ENCODE results near the gene BST1.
A peak's percentile ranks its signal among the peaks of the same experiment; 100 is the strongest.

The BST1 gene

GRCh38 chr4:15659768-15660570 lies 42.9 kb upstream of the BST1 start:
- no peak overlapping the region for H3K9ac ChIP-seq (ENCODE audit: low read depth in 1 of 2, low read length in 2 of 2)
- H3K27ac ChIP-seq (ENCODE audit: low read depth in 2 of 2, low read length in 2 of 2): peak overlapping the region in 1 of 2 donors; percentile 12
- no peaks in the 10 kb centered on the region for H3K9me3 ChIP-seq (ENCODE audit: control insufficient read depth in 2 of 2, low read length in 2 of 2)
- peaks cover 3 to 8% of the 10 kb centered on the region in 2 donors for H3K4me1 ChIP-seq (ENCODE audit: control insufficient read depth in 2 of 2, insufficient read depth in 2 of 2, low read length in 2 of 2)
- H3K27me3 ChIP-seq (ENCODE audit: control insufficient read depth in 2 of 2, insufficient read depth in 2 of 2, low read length in 2 of 2): no peaks in the 10 kb centered on the region
- no peak overlapping the region for H3K4me3 ChIP-seq (ENCODE audit: low read length in 2 of 2)
- no peaks in the 10 kb centered on the region for H3K36me3 ChIP-seq (ENCODE audit: control insufficient read depth in 2 of 2, insufficient read depth in 2 of 2, low read length in 2 of 2)

GRCh38 chr4:15665753-15666365 lies 37.0 kb upstream of the BST1 start:
- Histone ChIP-seq H3K9me3 (ENCODE audit: control insufficient read depth in 2 of 2, low read length in 2 of 2) (no peaks in the 10 kb centered on the region), H3K27me3 (ENCODE audit: control insufficient read depth in 2 of 2, insufficient read depth in 2 of 2, low read length in 2 of 2) (no peaks in the 10 kb centered on the region), H3K4me1 (ENCODE audit: control insufficient read depth in 2 of 2, insufficient read depth in 2 of 2, low read length in 2 of 2) (peaks cover 0 to 2% of the 10 kb centered on the region in 2 donors), H3K36me3 (ENCODE audit: control insufficient read depth in 2 of 2, insufficient read depth in 2 of 2, low read length in 2 of 2) (no peaks in the 10 kb centered on the region), H3K4me3 (ENCODE audit: low read length in 2 of 2) (no peak overlapping the region), H3K9ac (ENCODE audit: low read depth in 1 of 2, low read length in 2 of 2) (no peak overlapping the region), H3K27ac (ENCODE audit: low read depth in 2 of 2, low read length in 2 of 2) (peak overlapping the region in 1 of 2 donors; percentile 52)

- Histone ChIP-seq H3K9me3 (ENCODE audit: control insufficient read depth in 2 of 2, low read length in 2 of 2) (no peaks in the 10 kb centered on the region), H3K36me3 (ENCODE audit: control insufficient read depth in 2 of 2, insufficient read depth in 2 of 2, low read length in 2 of 2) (no peaks in the 10 kb centered on the region), H3K4me1 (ENCODE audit: control insufficient read depth in 2 of 2, insufficient read depth in 2 of 2, low read length in 2 of 2) (peaks cover 0 to 2% of the 10 kb centered on the region in 2 donors), H3K4me3 (ENCODE audit: low read length in 2 of 2) (no peak overlapping the region), H3K27ac (ENCODE audit: low read depth in 2 of 2, low read length in 2 of 2) (no peak overlapping the region), H3K9ac (ENCODE audit: low read depth in 1 of 2, low read length in 2 of 2) (no peak overlapping the region), H3K27me3 (ENCODE audit: control insufficient read depth in 2 of 2, insufficient read depth in 2 of 2, low read length in 2 of 2) (no peaks in the 10 kb centered on the region)
Measured at GRCh38 chr4:15667006-15667405, 35.9 kb upstream of the BST1 start.

- no peak overlapping the region for H3K27ac ChIP-seq (ENCODE audit: low read depth in 2 of 2, low read length in 2 of 2)
- H3K9me3 ChIP-seq (ENCODE audit: control insufficient read depth in 2 of 2, low read length in 2 of 2): no peaks in the 10 kb centered on the region
- no peaks in the 10 kb centered on the region for H3K36me3 ChIP-seq (ENCODE audit: control insufficient read depth in 2 of 2, insufficient read depth in 2 of 2, low read length in 2 of 2)
- peaks cover 0 to 2% of the 10 kb centered on the region in 2 donors for H3K4me1 ChIP-seq (ENCODE audit: control insufficient read depth in 2 of 2, insufficient read depth in 2 of 2, low read length in 2 of 2)
- no peaks in the 10 kb centered on the region for H3K27me3 ChIP-seq (ENCODE audit: control insufficient read depth in 2 of 2, insufficient read depth in 2 of 2, low read length in 2 of 2)
- no peak overlapping the region for H3K4me3 ChIP-seq (ENCODE audit: low read length in 2 of 2)
- no peak overlapping the region for H3K9ac ChIP-seq (ENCODE audit: low read depth in 1 of 2, low read length in 2 of 2)
Measured at GRCh38 chr4:15668566-15669435, 34.1 kb upstream of the BST1 start.

GRCh38 chr4:15670576-15670975 lies 32.3 kb upstream of the BST1 start:
- Histone ChIP-seq H3K27me3 (ENCODE audit: control insufficient read depth in 2 of 2, insufficient read depth in 2 of 2, low read length in 2 of 2) (no peaks in the 10 kb centered on the region), H3K4me1 (ENCODE audit: control insufficient read depth in 2 of 2, insufficient read depth in 2 of 2, low read length in 2 of 2) (peaks cover 0 to 2% of the 10 kb centered on the region in 2 donors), H3K9me3 (ENCODE audit: control insufficient read depth in 2 of 2, low read length in 2 of 2) (no peaks in the 10 kb centered on the region), H3K4me3 (ENCODE audit: low read length in 2 of 2) (no peak overlapping the region), H3K27ac (ENCODE audit: low read depth in 2 of 2, low read length in 2 of 2) (no peak overlapping the region), H3K9ac (ENCODE audit: low read depth in 1 of 2, low read length in 2 of 2) (no peak overlapping the region), H3K36me3 (ENCODE audit: control insufficient read depth in 2 of 2, insufficient read depth in 2 of 2, low read length in 2 of 2) (no peaks in the 10 kb centered on the region)

GRCh38 chr4:15672101-15672500 lies 30.8 kb upstream of the BST1 start:
- H3K4me3 ChIP-seq (ENCODE audit: low read length in 2 of 2): no peak overlapping the region
- no peaks in the 10 kb centered on the region for H3K4me1 ChIP-seq (ENCODE audit: control insufficient read depth in 2 of 2, insufficient read depth in 2 of 2, low read length in 2 of 2)
- H3K27me3 ChIP-seq (ENCODE audit: control insufficient read depth in 2 of 2, insufficient read depth in 2 of 2, low read length in 2 of 2): no peaks in the 10 kb centered on the region
- no peaks in the 10 kb centered on the region for H3K36me3 ChIP-seq (ENCODE audit: control insufficient read depth in 2 of 2, insufficient read depth in 2 of 2, low read length in 2 of 2)
- no peaks in the 10 kb centered on the region for H3K9me3 ChIP-seq (ENCODE audit: control insufficient read depth in 2 of 2, low read length in 2 of 2)
- no peak overlapping the region for H3K27ac ChIP-seq (ENCODE audit: low read depth in 2 of 2, low read length in 2 of 2)
- no peak overlapping the region for H3K9ac ChIP-seq (ENCODE audit: low read depth in 1 of 2, low read length in 2 of 2)

- Histone ChIP-seq H3K36me3 (ENCODE audit: control insufficient read depth in 2 of 2, insufficient read depth in 2 of 2, low read length in 2 of 2) (no peaks in the 10 kb centered on the region), H3K27ac (ENCODE audit: low read depth in 2 of 2, low read length in 2 of 2) (no peak overlapping the region), H3K9ac (ENCODE audit: low read depth in 1 of 2, low read length in 2 of 2) (no peak overlapping the region), H3K27me3 (ENCODE audit: control insufficient read depth in 2 of 2, insufficient read depth in 2 of 2, low read length in 2 of 2) (no peaks in the 10 kb centered on the region), H3K4me1 (ENCODE audit: control insufficient read depth in 2 of 2, insufficient read depth in 2 of 2, low read length in 2 of 2) (no peaks in the 10 kb centered on the region), H3K4me3 (ENCODE audit: low read length in 2 of 2) (no peak overlapping the region), H3K9me3 (ENCODE audit: control insufficient read depth in 2 of 2, low read length in 2 of 2) (no peaks in the 10 kb centered on the region)
Measured at GRCh38 chr4:15673337-15673736, 29.5 kb upstream of the BST1 start.

- no peaks in the 10 kb centered on the region for H3K27me3 ChIP-seq (ENCODE audit: control insufficient read depth in 2 of 2, insufficient read depth in 2 of 2, low read length in 2 of 2)
- H3K27ac ChIP-seq (ENCODE audit: low read depth in 2 of 2, low read length in 2 of 2): no peak overlapping the region
- H3K9ac ChIP-seq (ENCODE audit: low read depth in 1 of 2, low read length in 2 of 2): no peak overlapping the region
- H3K4me1 ChIP-seq (ENCODE audit: control insufficient read depth in 2 of 2, insufficient read depth in 2 of 2, low read length in 2 of 2): no peaks in the 10 kb centered on the region
- H3K9me3 ChIP-seq (ENCODE audit: control insufficient read depth in 2 of 2, low read length in 2 of 2): no peaks in the 10 kb centered on the region
- H3K36me3 ChIP-seq (ENCODE audit: control insufficient read depth in 2 of 2, insufficient read depth in 2 of 2, low read length in 2 of 2): no peaks in the 10 kb centered on the region
- H3K4me3 ChIP-seq (ENCODE audit: low read length in 2 of 2): no peak overlapping the region
Measured at GRCh38 chr4:15674046-15674445, 28.8 kb upstream of the BST1 start.

- no peaks in the 10 kb centered on the region for H3K36me3 ChIP-seq (ENCODE audit: control insufficient read depth in 2 of 2, insufficient read depth in 2 of 2, low read length in 2 of 2)
- H3K4me3 ChIP-seq (ENCODE audit: low read length in 2 of 2): no peak overlapping the region
- H3K27me3 ChIP-seq (ENCODE audit: control insufficient read depth in 2 of 2, insufficient read depth in 2 of 2, low read length in 2 of 2): no peaks in the 10 kb centered on the region
- no peaks in the 10 kb centered on the region for H3K9me3 ChIP-seq (ENCODE audit: control insufficient read depth in 2 of 2, low read length in 2 of 2)
- no peak overlapping the region for H3K9ac ChIP-seq (ENCODE audit: low read depth in 1 of 2, low read length in 2 of 2)
- H3K4me1 ChIP-seq (ENCODE audit: control insufficient read depth in 2 of 2, insufficient read depth in 2 of 2, low read length in 2 of 2): no peaks in the 10 kb centered on the region
- no peak overlapping the region for H3K27ac ChIP-seq (ENCODE audit: low read depth in 2 of 2, low read length in 2 of 2)
Measured at GRCh38 chr4:15674926-15675325, 27.9 kb upstream of the BST1 start.

- H3K4me1 ChIP-seq (ENCODE audit: control insufficient read depth in 2 of 2, insufficient read depth in 2 of 2, low read length in 2 of 2): no peaks in the 10 kb centered on the region
- H3K9me3 ChIP-seq (ENCODE audit: control insufficient read depth in 2 of 2, low read length in 2 of 2): no peaks in the 10 kb centered on the region
- no peaks in the 10 kb centered on the region for H3K27me3 ChIP-seq (ENCODE audit: control insufficient read depth in 2 of 2, insufficient read depth in 2 of 2, low read length in 2 of 2)
- no peaks in the 10 kb centered on the region for H3K36me3 ChIP-seq (ENCODE audit: control insufficient read depth in 2 of 2, insufficient read depth in 2 of 2, low read length in 2 of 2)
- H3K4me3 ChIP-seq (ENCODE audit: low read length in 2 of 2): no peak overlapping the region
- no peak overlapping the region for H3K27ac ChIP-seq (ENCODE audit: low read depth in 2 of 2, low read length in 2 of 2)
- no peak overlapping the region for H3K9ac ChIP-seq (ENCODE audit: low read depth in 1 of 2, low read length in 2 of 2)
Measured at GRCh38 chr4:15675356-15675755, 27.5 kb upstream of the BST1 start.
